SW 1271 (cell line): ENCODE results near the gene FAM111A.
"Not testable (repeated sequence)": the region's sequence is repeated elsewhere in the genome, so short reads cannot be mapped to it uniquely, and the experiment has no call there.

Experiments
- DNase-seq, 2 experiments: peaks; one replicate each; lab custom pipeline; 2025; lab: John Stamatoyannopoulos, UW

FAM111A gene

GRCh38 chr11:59142530-59143507 is at the start of gene FAM111A:
FAM111A (plus strand) TSS chr11:59142856; CDS start chr11:59148873, 6,017 bp downstream.
- peak; percentile 87 to 96 for DNase-seq

GRCh38 chr11:59093576-59093975 is 49.1 kb upstream of the FAM111A start:
- DNase-seq = not testable (repeated sequence)

GRCh38 chr11:59095225-59095624 is 47.4 kb upstream of the FAM111A start:
- DNase-seq = not testable (repeated sequence)

GRCh38 chr11:59095972-59096575 is 46.6 kb upstream of the FAM111A start:
- DNase-seq = not testable (repeated sequence)

GRCh38 chr11:59097113-59097708 is 45.4 kb upstream of the FAM111A start:
- peak in 1 of 2 experiments; percentile 44 for DNase-seq

GRCh38 chr11:59097938-59098337 is 44.7 kb upstream of the FAM111A start:
- not testable (repeated sequence) for DNase-seq

- no peak for DNase-seq
Observed at GRCh38 chr11:59102259-59102765, 40.3 kb upstream of the FAM111A start.

- peak; percentile 90 to 96 for DNase-seq
Observed at GRCh38 chr11:59106363-59107336, 36.0 kb upstream of the FAM111A start, which contains the start of gene FAM111B. FAM111B (plus strand) TSS chr11:59107237; CDS start chr11:59109626, 2,389 bp downstream.

GRCh38 chr11:59107721-59108120 is 34.9 kb upstream of the FAM111A start:
- DNase-seq = not testable (repeated sequence)

- DNase-seq = no peak
Observed at GRCh38 chr11:59112494-59112893, 30.2 kb upstream of the FAM111A start.

GRCh38 chr11:59114344-59114743 is 28.3 kb upstream of the FAM111A start:
- DNase-seq = no peak

- no peak for DNase-seq
Observed at GRCh38 chr11:59115553-59115952, 27.1 kb upstream of the FAM111A start.

GRCh38 chr11:59117774-59118173 is 24.9 kb upstream of the FAM111A start:
- no peak for DNase-seq

- DNase-seq = no peak
Observed at GRCh38 chr11:59119826-59120225, 22.8 kb upstream of the FAM111A start.

- DNase-seq = peak; percentile 27 to 36
Observed at GRCh38 chr11:59135648-59136461, 6.8 kb upstream of the FAM111A start.

- not testable (repeated sequence) for DNase-seq
Observed at GRCh38 chr11:59136551-59136950, 6.1 kb upstream of the FAM111A start.

GRCh38 chr11:59137190-59137589 is 5.5 kb upstream of the FAM111A start:
- no peak for DNase-seq

- no peak for DNase-seq
Observed at GRCh38 chr11:59138643-59139042, 4.0 kb upstream of the FAM111A start.

GRCh38 chr11:59141191-59141590 is 1.5 kb upstream of the FAM111A start:
- no peak for DNase-seq
